PC-3 (cell line): ENCODE data around the gene EZR. TPM values are rescaled to one million over a fixed set of nuclear protein-coding genes. Genes with fewer than 3 reads are reported as not detected.

Experiments used
- ATAC-seq: fragments of 200-7000 bp; cut with Tn5 transposase; 2 replicates; pipeline ENCODE4 v1.9.1; 2020; ENCODE audit warnings: mild to moderate bottlenecking, moderate library complexity
- BruUV-seq: library from RNA; stranded (reverse); fragments of 400-500 nt; replicated peaks from 2 replicates; lab custom pipeline; 2021; lab: Mats Ljungman, UMichigan
- CTCF ChIA-PET: fragments of 300-600 bp; sonication (Branson Sonifier 250); formaldehyde crosslinking; loops from one replicate; lab custom pipeline; 2022; ENCODE audit warnings: antibody characterized with exemption; lab: Charles Lee
- POLR2A ChIA-PET: fragments of 300-600 bp; sonication (Branson Sonifier 250); formaldehyde crosslinking; loops from one replicate; lab custom pipeline; 2022; ENCODE audit warnings: antibody characterized with exemption; ENCODE audit not compliant: unreplicated experiment; lab: Charles Lee
- DNase-seq: peaks from one replicate; pipeline ENCODE4 v3.0.0-alpha.2; 2015
- H2AFZ ChIP-seq: fragments of 300-600 bp; sonication (generic); 2 replicates; pipeline ENCODE4 v1.6.0; 2016; ENCODE audit warnings: antibody characterized with exemption, low read length
- H3F3A ChIP-seq: fragments of 300-600 bp; sonication (generic); one replicate; pipeline ENCODE4 v1.6.0; 2017; ENCODE audit warnings: antibody characterized with exemption, low read length, control low read depth, mild to moderate bottlenecking; ENCODE audit not compliant: unreplicated experiment
- H3K27ac ChIP-seq: fragments of 300-600 bp; sonication (generic); 2 replicates; pipeline ENCODE4 v1.5.1; 2016; ENCODE audit warnings: mild to moderate bottlenecking, low read length
- H3K27me3 ChIP-seq: fragments of 300-600 bp; sonication (generic); 2 replicates; pipeline ENCODE4 v1.6.1; 2016; ENCODE audit warnings: low read length, mixed read lengths
- H3K36me3 ChIP-seq: fragments of 300-600 bp; sonication (generic); 2 replicates; pipeline ENCODE4 v1.6.1; 2016; ENCODE audit warnings: low read depth, mixed run types, low read length, mixed read lengths
- H3K4me1 ChIP-seq: fragments of 300-600 bp; sonication (generic); 2 replicates; pipeline ENCODE4 v1.5.1; 2016; ENCODE audit warnings: low read length; ENCODE audit not compliant: insufficient read depth
- H3K4me2 ChIP-seq: fragments of 300-600 bp; sonication (generic); 2 replicates; pipeline ENCODE4 v1.6.0; 2016; ENCODE audit warnings: low read length
- H3K4me3 ChIP-seq: fragments of 300-600 bp; sonication (generic); 2 replicates; pipeline ENCODE4 v1.5.1; 2016; ENCODE audit warnings: mild to moderate bottlenecking, low read length, mixed read lengths
- H3K79me2 ChIP-seq: fragments of 300-600 bp; sonication (generic); 2 replicates; pipeline ENCODE4 v1.6.1; 2017; ENCODE audit warnings: low read length, mixed read lengths
- H3K9ac ChIP-seq: fragments of 300-600 bp; sonication (generic); 2 replicates; pipeline ENCODE4 v1.6.0; 2016; ENCODE audit warnings: mild to moderate bottlenecking, low read length
- H3K9me2 ChIP-seq: fragments of 300-600 bp; sonication (generic); replicated peaks from 2 replicates; pipeline ENCODE4 v1.6.1; 2016; ENCODE audit warnings: mixed run types, low read length, mixed read lengths
- H3K9me3 ChIP-seq: fragments of 300-600 bp; sonication (generic); 2 replicates; pipeline ENCODE4 v1.6.1; 2016; ENCODE audit warnings: low read length, mixed read lengths
- H4K20me1 ChIP-seq: fragments of 300-600 bp; sonication (generic); 2 replicates; pipeline ENCODE4 v1.6.1; 2016; ENCODE audit warnings: low read length, mixed read lengths
- EZH2 ChIP-seq: fragments of 300-600 bp; sonication (generic); IDR thresholded peaks from one replicate; pipeline ENCODE4 v1.6.1; 2017; ENCODE audit warnings: antibody characterized with exemption, mild to moderate bottlenecking, low read length; ENCODE audit not compliant: unreplicated experiment
- EZH2phosphoT487 ChIP-seq: fragments of 300-600 bp; sonication (generic); IDR thresholded peaks from 2 replicates; pipeline ENCODE4 v1.6.1; 2018; ENCODE audit warnings: mild to moderate bottlenecking, antibody characterized with exemption, low read length, borderline replicate concordance
- intact Hi-C: fragments of 100-400 bp; cut with micrococcal nuclease; formaldehyde crosslinking; loops from 2 replicates; pipeline ENCODE4 v1.9.0; 2023
- total RNA-seq: library from RNA; depleted of rRNA; stranded (reverse); fragments of >200 nt; gene quantifications from 2 replicates; pipeline ENCODE4 v1.2.3, GENCODE V29; 2014
- TF ChIP-seq, protein P1 (sequence below): fragments of 300-600 bp; sonication (generic); conservative IDR thresholded peaks from 2 replicates; pipeline ENCODE4 v1.5.1; 2017; ENCODE audit warnings: antibody characterized with exemption, low read depth, mild to moderate bottlenecking, low read length

EZR gene
- total RNA-seq, 1 experiment from 2014 or later = 182 TPM

DNA sequence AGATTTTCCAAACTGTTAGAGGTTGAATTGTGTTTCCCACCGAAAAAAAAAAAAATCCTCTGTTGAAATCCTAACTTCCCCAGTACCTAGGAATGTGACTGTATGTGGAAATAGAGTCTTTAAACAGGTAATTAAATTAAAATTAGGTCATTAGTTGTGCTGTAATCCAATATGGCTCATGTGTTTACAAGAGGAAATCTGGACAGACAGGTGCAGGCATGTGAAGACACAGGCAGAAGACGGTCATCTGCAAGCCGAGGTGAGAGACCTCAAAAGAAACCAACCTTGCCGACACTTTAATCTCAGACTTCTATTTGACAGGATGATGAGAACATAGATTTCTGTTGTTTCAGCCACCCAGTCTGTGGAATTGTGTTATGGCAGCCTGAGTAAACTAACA, 28.6 kb upstream of the EZR start:
- Histone ChIP-seq H3K36me3 (no peaks in the 10 kb centered on the region), H3K9me2 (no peaks in the 10 kb centered on the region), H3K27ac (no peak overlapping the region), H3K9me3 (no peaks in the 10 kb centered on the region), H3F3A (no peaks in the 10 kb centered on the region), H3K79me2 (peaks cover 9% of the 10 kb centered on the region), H3K4me3 (no peak overlapping the region), H3K9ac (no peak overlapping the region), H3K27me3 (no peaks in the 10 kb centered on the region), H4K20me1 (no peaks in the 10 kb centered on the region), H3K4me2 (no peak overlapping the region), H3K4me1 (peaks cover 42% of the 10 kb centered on the region), H2AFZ (no peak overlapping the region)
- no peak for TF ChIP-seq EZH2phosphoT487
- TF ChIP-seq, protein P1, sequence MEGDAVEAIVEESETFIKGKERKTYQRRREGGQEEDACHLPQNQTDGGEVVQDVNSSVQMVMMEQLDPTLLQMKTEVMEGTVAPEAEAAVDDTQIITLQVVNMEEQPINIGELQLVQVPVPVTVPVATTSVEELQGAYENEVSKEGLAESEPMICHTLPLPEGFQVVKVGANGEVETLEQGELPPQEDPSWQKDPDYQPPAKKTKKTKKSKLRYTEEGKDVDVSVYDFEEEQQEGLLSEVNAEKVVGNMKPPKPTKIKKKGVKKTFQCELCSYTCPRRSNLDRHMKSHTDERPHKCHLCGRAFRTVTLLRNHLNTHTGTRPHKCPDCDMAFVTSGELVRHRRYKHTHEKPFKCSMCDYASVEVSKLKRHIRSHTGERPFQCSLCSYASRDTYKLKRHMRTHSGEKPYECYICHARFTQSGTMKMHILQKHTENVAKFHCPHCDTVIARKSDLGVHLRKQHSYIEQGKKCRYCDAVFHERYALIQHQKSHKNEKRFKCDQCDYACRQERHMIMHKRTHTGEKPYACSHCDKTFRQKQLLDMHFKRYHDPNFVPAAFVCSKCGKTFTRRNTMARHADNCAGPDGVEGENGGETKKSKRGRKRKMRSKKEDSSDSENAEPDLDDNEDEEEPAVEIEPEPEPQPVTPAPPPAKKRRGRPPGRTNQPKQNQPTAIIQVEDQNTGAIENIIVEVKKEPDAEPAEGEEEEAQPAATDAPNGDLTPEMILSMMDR = no peak
- TF ChIP-seq EZH2 = no peak
- ChIA-PET POLR2A (no interaction called here), CTCF (no interaction called here)
- BruUV-seq = no TSS peak
- DNase-seq (no peak), ATAC-seq (no peak)
- intact Hi-C loops = no loop called here

DNA sequence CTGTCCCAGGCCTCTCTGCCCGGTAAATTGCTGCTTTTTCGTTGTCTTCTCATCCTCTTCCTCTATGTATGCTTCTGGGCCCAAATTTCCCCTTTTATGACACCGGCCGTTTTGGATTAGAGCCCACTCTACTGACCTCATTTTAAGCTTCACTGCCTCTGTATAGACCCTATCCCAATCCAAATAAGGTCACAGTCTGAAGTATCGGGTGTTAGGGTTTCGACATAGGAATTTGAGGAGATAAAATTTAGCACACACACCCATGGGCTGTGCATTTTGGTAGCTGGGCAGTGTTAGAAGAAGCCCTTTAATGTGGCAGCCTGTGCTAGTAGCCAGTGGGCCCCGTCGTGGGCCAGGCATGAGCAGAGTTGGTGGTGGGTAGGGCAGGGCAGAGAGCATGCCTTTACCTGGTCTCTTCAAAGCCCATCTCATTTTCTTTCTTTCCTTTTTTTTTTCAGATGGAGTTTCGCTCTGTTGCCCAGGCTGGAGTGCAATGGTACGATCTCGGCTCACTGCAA, 27.9 kb upstream of the EZR start:
- no TSS peak for BruUV-seq
- H3K4me3 ChIP-seq = no peak overlapping the region
- H2AFZ ChIP-seq = no peak overlapping the region
- no peaks in the 10 kb centered on the region for H3K9me3 ChIP-seq
- no peaks in the 10 kb centered on the region for H3K36me3 ChIP-seq
- CTCF ChIA-PET = no interaction called here
- no peaks in the 10 kb centered on the region for H3K27me3 ChIP-seq
- H3K9me2 ChIP-seq = no peaks in the 10 kb centered on the region
- H3F3A ChIP-seq = no peaks in the 10 kb centered on the region
- H3K4me1 ChIP-seq = peaks cover 34% of the 10 kb centered on the region
- no peak for DNase-seq
- intact Hi-C loops = no loop called here
- no peaks in the 10 kb centered on the region for H4K20me1 ChIP-seq
- peaks cover 2% of the 10 kb centered on the region for H3K79me2 ChIP-seq
- TF ChIP-seq EZH2 (no peak), EZH2phosphoT487 (no peak)
- TF ChIP-seq, protein P1 = no peak
- POLR2A ChIA-PET = no interaction called here
- no peak overlapping the region for H3K9ac ChIP-seq
- H3K27ac ChIP-seq = no peak overlapping the region
- no peak overlapping the region for H3K4me2 ChIP-seq
- ATAC-seq = no peak

DNA sequence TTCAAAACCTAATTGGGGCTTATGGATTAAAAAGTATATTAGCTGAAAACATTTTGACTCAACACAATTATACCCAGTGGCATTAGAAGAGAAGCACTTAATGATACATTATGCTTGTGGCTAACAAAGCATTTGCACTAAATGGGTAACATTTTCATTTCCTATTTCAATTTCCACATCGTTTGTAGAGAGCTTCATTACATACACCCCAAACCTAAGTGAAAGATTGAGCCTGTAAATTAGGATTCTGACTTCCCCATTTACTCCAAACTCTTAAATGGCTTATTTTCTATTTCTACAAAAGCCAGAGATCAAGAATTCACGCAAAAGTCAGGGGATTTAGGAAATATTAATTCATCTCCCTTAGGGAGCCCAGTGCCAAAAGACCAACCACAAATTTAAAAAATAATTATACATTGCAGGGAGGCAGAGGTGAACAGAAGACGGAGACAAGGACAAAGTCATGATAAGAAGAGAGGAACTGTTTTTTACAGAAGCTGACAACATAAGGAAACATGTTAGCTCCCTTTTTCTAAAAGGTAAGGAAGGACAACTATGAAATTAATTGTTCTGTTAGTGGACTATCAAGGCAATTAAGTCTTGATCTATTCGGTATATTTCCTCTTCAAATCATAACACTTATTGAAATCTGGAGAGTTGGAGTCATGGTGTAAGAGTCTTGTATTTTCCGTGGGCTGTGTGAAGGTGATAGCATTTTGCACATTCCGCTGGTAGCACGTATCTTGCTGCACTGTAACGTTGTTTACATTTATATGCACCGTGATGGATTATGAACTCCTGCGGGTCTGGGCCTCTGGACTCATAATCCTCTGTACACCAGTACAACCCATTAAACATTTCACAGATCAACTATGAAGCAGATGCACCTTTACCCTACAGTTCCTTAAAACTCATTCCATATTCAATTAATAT, 24.8 kb upstream of the EZR start:
- DNase-seq (no peak), ATAC-seq (no peak)
- H4K20me1 ChIP-seq = no peaks in the 10 kb centered on the region
- no peaks in the 10 kb centered on the region for H3K36me3 ChIP-seq
- no peaks in the 10 kb centered on the region for H3K79me2 ChIP-seq
- no peak overlapping the region for H3K4me2 ChIP-seq
- no peak overlapping the region for H2AFZ ChIP-seq
- intact Hi-C loops = no loop called here
- CTCF ChIA-PET = no interaction called here
- no TSS peak for BruUV-seq
- TF ChIP-seq EZH2 = no peak
- no peak for TF ChIP-seq EZH2phosphoT487
- TF ChIP-seq, protein P1 = no peak
- H3K27me3 ChIP-seq = no peaks in the 10 kb centered on the region
- H3F3A ChIP-seq = no peaks in the 10 kb centered on the region
- H3K9me2 ChIP-seq = no peaks in the 10 kb centered on the region
- no peak overlapping the region for H3K9ac ChIP-seq
- no peaks in the 10 kb centered on the region for H3K9me3 ChIP-seq
- no peak overlapping the region for H3K4me3 ChIP-seq
- no peak overlapping the region for H3K27ac ChIP-seq
- POLR2A ChIA-PET = no interaction called here
- peaks cover 7% of the 10 kb centered on the region for H3K4me1 ChIP-seq
